ENCODE data around the gene MAGEF1.

Gene MAGEF1

DNA sequence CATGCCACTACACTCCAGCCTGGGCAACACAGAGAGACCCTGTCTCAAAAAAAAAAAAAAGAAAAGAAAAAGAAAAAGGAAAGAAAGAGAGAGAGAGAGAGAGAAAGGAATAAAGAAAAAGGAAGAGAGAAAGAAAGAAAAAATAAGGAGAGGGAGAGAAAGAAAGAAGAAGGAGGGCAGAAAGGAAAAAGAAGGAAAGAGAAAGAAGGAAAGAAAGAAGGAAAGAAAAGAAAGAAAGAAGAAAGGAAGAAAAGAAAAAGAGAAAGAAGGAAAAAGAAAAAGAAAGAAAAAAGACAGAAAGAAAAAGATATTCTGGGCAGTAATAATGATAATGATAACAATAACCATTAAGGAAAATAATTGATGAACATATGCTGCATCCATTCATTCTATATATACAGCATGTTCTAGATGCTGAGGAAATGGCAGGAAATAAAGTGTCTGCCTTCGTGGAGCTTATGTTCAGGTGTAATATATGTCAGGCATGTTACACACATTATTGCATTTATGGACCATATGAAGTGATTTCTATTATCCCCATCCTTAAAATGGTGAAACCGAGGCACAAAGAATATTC, 37.4 kb upstream of the MAGEF1 start:
- no peak overlapping the region for H3K27ac Mint-ChIP-seq
- peaks cover 15% of the 10 kb centered on the region for H3K27me3 Mint-ChIP-seq (ENCODE audit: low read depth)
- no peaks in the 10 kb centered on the region for H3K36me3 Mint-ChIP-seq (ENCODE audit: low read depth)
- peaks cover 5% of the 10 kb centered on the region for H3K4me1 Mint-ChIP-seq (ENCODE audit: low read depth)
- H3K4me3 Mint-ChIP-seq = no peak overlapping the region
- no peaks in the 10 kb centered on the region for H3K9me3 Mint-ChIP-seq

DNA sequence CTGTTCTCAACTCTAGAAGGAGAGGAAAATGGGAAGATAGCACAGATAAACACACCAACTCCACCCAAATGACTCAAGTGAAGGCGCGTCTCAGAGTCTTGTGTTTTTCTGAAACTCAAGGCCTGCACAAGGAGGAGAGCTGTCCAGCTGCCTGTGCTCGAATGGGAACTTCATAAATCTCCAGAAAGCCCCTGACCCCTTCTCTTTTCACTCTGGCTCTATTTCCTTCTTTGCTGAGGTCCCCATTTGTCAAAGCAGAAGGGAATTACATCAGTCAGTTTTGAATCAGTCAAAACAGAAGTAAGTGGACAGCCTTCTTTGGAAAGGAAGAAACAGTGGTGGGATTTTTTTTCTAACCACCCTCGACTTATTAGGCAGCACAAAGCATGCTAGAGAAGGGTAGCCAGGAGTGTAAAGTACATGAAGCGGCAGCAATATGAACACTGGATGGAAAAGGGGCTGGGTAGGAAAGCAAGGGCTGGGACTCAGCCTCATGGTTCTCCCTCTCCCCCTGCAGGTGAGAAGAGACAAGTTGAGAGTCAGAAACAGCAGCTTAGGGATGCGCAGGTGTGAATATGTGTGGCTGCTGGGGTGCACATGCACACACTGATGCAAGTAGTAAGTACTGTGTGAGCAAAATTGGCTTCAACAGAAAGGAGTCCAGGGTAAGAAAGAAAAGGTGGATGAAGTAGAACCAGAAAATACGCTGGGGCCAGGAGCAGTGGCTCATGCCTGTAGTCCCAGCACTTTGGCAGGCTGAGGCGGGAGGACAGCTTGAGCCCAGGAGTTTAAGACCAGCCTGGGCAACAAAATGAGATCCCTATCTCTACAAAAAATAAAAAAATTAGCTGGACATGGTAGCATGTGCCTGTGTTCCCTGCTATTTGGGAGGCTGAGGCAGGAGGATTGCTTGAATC, 36.6 kb upstream of the MAGEF1 start:
- Mint-ChIP-seq H3K4me3 (no peak overlapping the region), H3K27ac (no peak overlapping the region), H3K9me3 (no peaks in the 10 kb centered on the region)

DNA sequence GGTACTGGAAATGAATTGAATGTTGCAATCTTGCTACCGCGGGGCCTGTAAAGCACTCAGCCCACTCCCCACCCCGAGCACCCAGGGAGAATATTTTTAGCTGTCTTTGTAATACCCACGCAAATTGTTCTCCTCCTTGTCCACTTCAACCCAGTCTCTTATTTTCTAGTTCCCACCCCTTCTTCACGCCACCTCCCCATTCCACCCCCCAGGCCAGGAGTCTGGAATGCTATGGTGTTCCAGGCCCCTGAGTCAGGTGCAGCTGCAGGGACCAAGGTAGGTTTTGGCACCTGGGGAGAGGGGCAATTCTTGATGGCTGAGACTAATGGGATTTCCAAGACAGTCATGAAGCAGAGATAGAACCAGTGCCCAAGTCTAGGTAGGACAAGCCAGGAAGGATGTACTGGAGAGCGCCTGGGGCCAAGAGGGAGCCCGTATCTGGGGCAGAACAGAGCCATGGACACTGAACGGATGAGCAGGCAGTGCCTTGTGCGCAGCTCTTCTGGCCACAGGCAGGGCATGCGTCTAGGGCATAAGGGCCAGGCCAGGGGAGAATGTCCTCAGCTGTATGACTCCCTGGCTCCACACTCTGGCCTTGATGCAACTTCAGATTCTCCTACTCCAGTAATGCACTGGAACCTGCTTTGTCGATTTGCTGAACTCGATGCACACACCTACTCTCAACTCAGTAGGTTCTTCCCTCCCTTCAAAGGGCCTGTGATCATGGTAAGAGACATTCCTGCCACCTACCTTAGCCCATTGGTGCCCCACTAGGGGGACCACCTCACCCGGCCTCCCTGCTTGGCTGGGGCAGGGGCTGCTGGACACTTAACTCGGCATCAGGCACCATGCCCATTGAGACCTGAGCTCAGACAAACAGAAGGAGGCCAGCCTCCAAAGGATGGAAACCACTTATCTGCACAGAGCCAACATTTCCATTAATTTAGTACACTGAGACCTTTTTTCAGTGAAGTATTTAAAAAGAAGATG, 34.6 kb upstream of the MAGEF1 start:
- H3K27me3 Mint-ChIP-seq (ENCODE audit: low read depth) = peaks cover 10% of the 10 kb centered on the region
- no peak overlapping the region for H3K4me3 Mint-ChIP-seq
- peaks cover 5% of the 10 kb centered on the region for H3K4me1 Mint-ChIP-seq (ENCODE audit: low read depth)
- no peaks in the 10 kb centered on the region for H3K36me3 Mint-ChIP-seq (ENCODE audit: low read depth)
- no peaks in the 10 kb centered on the region for H3K9me3 Mint-ChIP-seq
- H3K27ac Mint-ChIP-seq = no peak overlapping the region

More for the DNA sequence above, 36.6 kb upstream of the MAGEF1 start:
- H3K27me3 Mint-ChIP-seq (ENCODE audit: low read depth) = peaks cover 15% of the 10 kb centered on the region
- H3K4me1 Mint-ChIP-seq (ENCODE audit: low read depth) = peaks cover 5% of the 10 kb centered on the region
- no peaks in the 10 kb centered on the region for H3K36me3 Mint-ChIP-seq (ENCODE audit: low read depth)

DNA sequence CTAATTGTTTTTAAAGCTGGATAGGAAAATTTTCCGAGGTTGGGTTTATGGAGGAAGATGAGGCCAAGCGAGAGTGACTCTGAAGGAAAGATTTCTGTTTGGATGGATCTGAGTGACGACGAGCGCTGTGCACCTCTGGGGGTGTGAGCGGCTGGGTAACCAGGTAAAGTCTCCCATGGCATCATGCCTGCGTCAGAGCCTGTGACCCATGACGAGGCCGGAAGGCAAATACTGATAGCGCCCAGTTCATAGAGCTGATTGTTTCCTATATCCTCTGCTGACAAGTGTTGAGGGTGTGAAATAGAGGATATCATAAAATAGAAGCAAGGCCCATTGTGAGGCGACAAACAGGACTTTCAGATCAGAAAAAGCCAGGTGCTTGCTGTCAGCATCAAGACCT, 33.7 kb upstream of the MAGEF1 start:
- Mint-ChIP-seq H3K4me1 (ENCODE audit: low read depth) (peaks cover 5% of the 10 kb centered on the region), H3K36me3 (ENCODE audit: low read depth) (no peaks in the 10 kb centered on the region), H3K27me3 (ENCODE audit: low read depth) (peaks cover 10% of the 10 kb centered on the region), H3K27ac (no peak overlapping the region), H3K4me3 (no peak overlapping the region), H3K9me3 (no peaks in the 10 kb centered on the region)

DNA sequence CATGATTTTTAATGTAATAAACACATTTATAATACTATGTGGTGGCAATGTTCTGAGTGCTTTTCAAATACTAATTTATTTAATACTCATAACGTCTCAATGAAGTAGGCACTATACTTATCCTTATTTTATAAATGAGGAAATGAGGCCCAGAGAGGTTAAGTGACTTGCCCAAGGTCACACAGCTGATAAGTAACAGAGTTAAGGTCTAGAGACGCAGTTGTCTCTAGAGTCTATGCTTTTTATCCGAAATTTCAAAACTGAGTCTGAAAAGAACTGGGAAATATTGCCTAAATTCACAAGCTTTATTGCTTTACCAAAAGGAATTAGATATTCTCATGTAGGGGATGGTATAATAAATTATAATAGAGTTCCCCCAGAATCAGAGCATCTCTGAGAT, 31.4 kb upstream of the MAGEF1 start:
- H3K27me3 Mint-ChIP-seq (ENCODE audit: low read depth) = peaks cover 20% of the 10 kb centered on the region

DNA sequence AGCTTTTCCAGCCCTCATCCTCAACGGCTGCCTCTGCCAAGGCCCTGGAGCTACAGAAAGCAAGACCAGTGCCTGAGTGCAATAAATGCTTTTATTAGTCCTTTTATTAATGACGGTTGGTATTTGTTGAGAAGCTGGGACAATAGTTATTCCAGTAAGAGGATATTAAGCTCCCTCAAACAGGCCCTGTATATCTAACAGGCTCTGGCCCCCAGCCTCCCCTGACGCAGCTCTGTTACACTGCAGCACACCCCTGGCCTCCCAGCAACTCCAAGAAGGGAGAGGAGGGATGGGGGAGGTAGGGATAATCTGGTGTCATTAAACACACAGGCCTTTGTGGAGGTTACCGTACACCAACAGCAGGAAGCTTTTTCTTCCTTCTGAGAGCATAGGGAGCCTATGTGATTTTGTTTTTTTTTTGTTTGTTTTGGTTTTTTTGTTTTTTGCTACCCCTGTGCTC, 30.8 kb upstream of the MAGEF1 start:
- Mint-ChIP-seq H3K4me1 (ENCODE audit: low read depth) (no peaks in the 10 kb centered on the region), H3K4me3 (no peak overlapping the region), H3K27ac (no peak overlapping the region), H3K36me3 (ENCODE audit: low read depth) (no peaks in the 10 kb centered on the region), H3K9me3 (no peaks in the 10 kb centered on the region), H3K27me3 (ENCODE audit: low read depth) (peaks cover 20% of the 10 kb centered on the region)

More for the DNA sequence above, 31.4 kb upstream of the MAGEF1 start:
- Mint-ChIP-seq H3K9me3 (no peaks in the 10 kb centered on the region), H3K4me1 (ENCODE audit: low read depth) (no peaks in the 10 kb centered on the region), H3K27ac (no peak overlapping the region), H3K36me3 (ENCODE audit: low read depth) (no peaks in the 10 kb centered on the region), H3K4me3 (no peak overlapping the region)

DNA sequence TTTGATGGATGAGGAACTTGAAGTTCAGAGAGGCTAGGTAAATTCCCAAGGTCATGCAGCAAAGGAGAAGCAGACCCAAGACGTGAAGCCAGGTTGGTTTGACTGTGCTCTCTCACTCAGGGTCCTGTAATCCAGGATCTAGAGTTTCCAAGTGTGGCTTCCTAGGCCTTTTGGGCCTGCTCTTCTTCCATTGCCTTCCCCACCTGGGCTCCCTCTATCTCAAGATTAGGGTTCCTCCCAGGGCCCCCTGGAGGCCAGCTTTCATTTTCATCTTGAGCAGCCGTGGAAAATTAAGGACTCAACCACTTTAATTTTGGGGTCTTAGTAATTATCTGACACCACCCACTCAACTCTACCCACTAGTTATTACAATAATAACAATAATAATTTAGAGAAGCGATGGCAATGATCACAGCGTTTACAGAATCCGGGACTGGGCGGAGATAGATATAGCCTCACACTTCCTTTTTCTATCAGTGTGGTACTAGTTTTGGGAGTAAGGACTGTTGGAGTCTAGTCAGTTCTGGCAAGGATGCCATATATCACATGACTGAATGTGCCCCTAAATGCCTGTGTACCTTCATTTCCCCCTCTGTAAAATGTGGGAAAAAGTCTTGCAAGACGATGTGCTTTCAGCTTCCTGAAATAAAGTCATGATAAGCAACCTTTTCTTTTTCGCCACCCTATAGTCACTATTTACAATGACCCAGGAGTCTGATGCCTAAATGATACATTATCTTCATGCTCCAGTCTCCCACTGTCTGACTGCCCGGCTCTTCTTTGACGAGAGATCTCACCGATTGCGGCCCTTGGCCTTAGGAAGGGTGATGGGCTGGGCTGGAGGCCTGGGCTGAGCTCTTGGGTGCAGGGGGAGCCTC, 30.2 kb upstream of the MAGEF1 start:
- Mint-ChIP-seq H3K27me3 (ENCODE audit: low read depth) (peaks cover 20% of the 10 kb centered on the region), H3K9me3 (no peaks in the 10 kb centered on the region), H3K4me1 (ENCODE audit: low read depth) (no peaks in the 10 kb centered on the region), H3K27ac (no peak overlapping the region), H3K4me3 (no peak overlapping the region), H3K36me3 (ENCODE audit: low read depth) (no peaks in the 10 kb centered on the region)

DNA sequence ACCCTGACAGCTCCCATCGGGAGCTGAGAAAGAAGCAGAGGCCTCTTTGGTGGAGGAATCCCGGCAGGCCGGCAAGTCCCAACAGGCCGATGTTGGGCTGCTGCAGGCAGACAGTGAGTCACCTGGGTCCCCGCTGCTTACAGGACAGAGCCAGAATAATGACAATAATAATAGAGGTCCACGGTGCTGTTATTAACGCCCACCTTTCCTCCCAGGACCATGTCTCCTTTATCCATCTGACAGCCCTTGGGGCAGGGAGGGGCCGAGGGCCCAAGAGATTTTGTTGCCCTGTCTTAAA, 29.3 kb upstream of the MAGEF1 start:
- H3K36me3 Mint-ChIP-seq (ENCODE audit: low read depth) = no peaks in the 10 kb centered on the region
- H3K4me3 Mint-ChIP-seq = no peak overlapping the region
- H3K27me3 Mint-ChIP-seq (ENCODE audit: low read depth) = peaks cover 20% of the 10 kb centered on the region
- H3K9me3 Mint-ChIP-seq = no peaks in the 10 kb centered on the region
- H3K27ac Mint-ChIP-seq = no peak overlapping the region
- no peaks in the 10 kb centered on the region for H3K4me1 Mint-ChIP-seq (ENCODE audit: low read depth)

DNA sequence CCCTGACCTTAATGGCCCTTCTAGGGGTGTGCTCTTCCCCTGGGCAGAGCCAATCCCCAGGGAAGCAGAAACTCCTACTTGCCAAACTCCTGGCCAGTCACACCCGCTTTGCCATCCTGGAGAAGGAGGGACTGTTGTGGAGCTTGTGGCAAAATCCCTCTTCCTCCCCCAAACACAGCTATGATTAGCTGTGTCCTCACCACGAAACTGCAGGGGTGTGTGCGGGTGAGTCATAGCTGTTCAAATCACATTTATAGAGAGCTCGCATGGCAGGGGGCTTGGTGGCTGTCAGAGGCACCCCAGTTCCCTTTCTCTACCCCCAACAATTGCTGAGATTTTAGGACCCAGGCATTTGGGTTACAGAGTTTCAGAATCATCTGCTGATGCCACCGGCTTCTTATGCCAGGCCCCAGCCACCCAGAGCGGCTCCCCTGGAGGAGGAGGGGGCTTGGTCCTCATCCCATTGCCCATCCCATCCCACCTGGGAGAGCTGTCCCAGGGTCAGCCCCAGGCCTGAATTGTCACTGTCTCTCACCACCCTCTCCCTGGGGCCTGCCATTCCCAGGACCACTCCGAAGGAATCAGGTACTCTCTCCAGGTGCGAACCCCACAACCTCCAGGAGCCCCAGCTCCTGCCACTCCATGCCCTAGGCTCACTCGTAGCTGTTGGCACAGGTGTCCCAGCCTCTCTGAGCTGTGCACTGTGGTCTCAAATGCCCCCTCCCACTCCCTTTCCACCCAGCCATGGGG, 28.8 kb upstream of the MAGEF1 start:
- peaks cover 20% of the 10 kb centered on the region for H3K27me3 Mint-ChIP-seq (ENCODE audit: low read depth)
- no peaks in the 10 kb centered on the region for H3K4me1 Mint-ChIP-seq (ENCODE audit: low read depth)
- H3K27ac Mint-ChIP-seq = no peak overlapping the region
- no peak overlapping the region for H3K4me3 Mint-ChIP-seq
- H3K9me3 Mint-ChIP-seq = no peaks in the 10 kb centered on the region
- H3K36me3 Mint-ChIP-seq (ENCODE audit: low read depth) = no peaks in the 10 kb centered on the region

DNA sequence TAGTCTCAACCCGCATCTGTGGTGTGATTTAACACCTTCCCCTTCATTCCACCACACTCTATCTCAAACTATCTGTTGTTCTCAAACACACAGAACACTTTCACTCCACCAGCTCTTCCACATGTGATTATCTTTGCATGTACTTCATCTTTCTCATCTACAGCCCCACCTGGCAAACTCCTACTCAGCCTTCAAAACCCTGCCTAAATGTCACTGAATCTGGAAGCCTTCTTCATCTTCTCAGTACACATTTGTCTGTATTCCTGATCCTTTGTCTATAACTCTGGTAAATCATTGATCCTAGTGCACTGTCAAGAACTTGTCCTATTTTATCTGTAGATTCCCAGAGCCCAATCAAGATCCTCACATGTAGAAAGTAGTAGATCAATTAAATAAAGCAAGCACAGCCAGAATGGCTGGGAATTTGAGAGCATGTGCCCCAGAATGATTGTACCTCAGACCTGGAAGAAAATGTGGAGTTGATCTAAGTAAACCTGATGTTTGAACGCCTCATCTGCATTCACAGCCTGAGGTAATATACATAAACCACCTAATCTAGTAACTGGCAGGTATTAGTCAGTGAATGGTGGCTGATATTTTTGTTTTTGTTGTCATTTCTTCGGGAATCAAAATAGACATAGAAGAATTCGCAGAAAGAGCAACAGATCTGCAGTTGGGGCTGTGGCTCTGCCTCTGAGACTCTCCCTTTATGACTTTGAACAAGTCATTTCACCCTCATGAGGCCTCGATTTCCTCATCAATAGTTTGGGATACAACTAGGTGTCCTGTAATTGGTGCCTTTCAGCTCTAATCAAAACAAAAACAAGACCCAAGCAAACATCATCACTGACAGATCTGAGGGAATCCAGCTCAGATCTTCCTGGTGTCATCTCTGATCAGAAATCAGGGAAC, 28.0 kb upstream of the MAGEF1 start:
- Mint-ChIP-seq H3K36me3 (ENCODE audit: low read depth) (no peaks in the 10 kb centered on the region), H3K27me3 (ENCODE audit: low read depth) (peaks cover 14% of the 10 kb centered on the region), H3K9me3 (no peaks in the 10 kb centered on the region)

DNA sequence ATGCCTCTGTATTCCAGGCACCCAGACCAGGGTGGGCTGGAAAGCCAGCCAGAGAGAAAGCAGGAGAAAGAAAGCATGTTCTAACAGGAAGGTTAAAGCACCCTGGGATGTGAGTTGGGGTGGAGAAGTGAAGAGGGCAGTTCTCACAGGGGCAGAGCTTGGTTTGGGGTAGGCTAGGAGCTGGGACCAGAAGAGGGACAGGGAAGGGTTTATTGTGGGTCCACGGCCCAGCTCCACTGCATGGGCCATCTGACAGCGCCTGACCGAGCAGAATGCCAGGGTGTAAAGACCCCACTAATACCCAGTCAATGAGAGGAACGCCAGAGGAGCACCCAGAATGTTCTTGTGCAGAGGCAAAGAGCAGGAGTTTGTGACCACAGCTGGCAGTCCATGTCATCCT, 27.1 kb upstream of the MAGEF1 start:
- H3K36me3 Mint-ChIP-seq (ENCODE audit: low read depth) = no peaks in the 10 kb centered on the region
- no peaks in the 10 kb centered on the region for H3K9me3 Mint-ChIP-seq
- peaks cover 12% of the 10 kb centered on the region for H3K27me3 Mint-ChIP-seq (ENCODE audit: low read depth)
- H3K4me3 Mint-ChIP-seq = no peak overlapping the region
- H3K4me1 Mint-ChIP-seq (ENCODE audit: low read depth) = no peaks in the 10 kb centered on the region
- H3K27ac Mint-ChIP-seq = no peak overlapping the region

More for the DNA sequence above, 28.0 kb upstream of the MAGEF1 start:
- no peak overlapping the region for H3K4me3 Mint-ChIP-seq
- H3K4me1 Mint-ChIP-seq (ENCODE audit: low read depth) = no peaks in the 10 kb centered on the region
- no peak overlapping the region for H3K27ac Mint-ChIP-seq

DNA sequence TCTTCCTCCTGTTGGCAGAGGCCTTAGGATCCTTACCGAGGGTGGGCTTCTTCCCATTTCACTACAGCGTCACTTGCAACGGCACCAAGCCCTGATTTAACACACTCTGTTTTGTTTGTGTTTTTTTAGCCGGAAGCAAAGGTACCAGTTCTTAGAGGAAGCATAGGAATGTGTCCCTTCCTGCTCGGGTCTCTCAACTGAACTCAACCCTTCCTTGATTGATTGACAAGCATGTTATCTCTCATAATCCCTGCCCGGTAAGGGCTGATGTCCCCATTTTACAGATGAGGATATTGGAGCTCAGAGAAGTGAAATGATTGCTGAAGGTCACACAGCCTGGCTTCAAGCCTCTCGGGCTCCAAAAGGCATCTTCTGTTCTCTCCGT, 26.6 kb upstream of the MAGEF1 start:
- Mint-ChIP-seq H3K9me3 (no peaks in the 10 kb centered on the region), H3K4me1 (ENCODE audit: low read depth) (no peaks in the 10 kb centered on the region), H3K27me3 (ENCODE audit: low read depth) (peaks cover 12% of the 10 kb centered on the region)

More for the DNA sequence above, 26.6 kb upstream of the MAGEF1 start:
- no peak overlapping the region for H3K4me3 Mint-ChIP-seq
- no peaks in the 10 kb centered on the region for H3K36me3 Mint-ChIP-seq (ENCODE audit: low read depth)
- H3K27ac Mint-ChIP-seq = no peak overlapping the region
